B cell (primary cell): Measurements from ENCODE around the gene FOXR2. TPM values are rescaled to one million over a fixed set of nuclear protein-coding genes. Genes with fewer than 3 reads are reported as not detected.

Source experiments
- ATAC-seq: fragments of 200-7000 bp; cut with Tn5 transposase; one replicate; pipeline ENCODE4 v1.10.0; 2021; ENCODE audit warnings: low read depth, mild to moderate bottlenecking, moderate number of reproducible peaks, moderate library complexity
- CTCF ChIA-PET: fragments of 350-600 bp; sonication (Branson Sonifier 250); formaldehyde crosslinking; loops from one replicate; lab custom pipeline; 2021; ENCODE audit warnings: antibody characterized with exemption, inconsistent platforms; lab: Charles Lee
- POLR2A ChIA-PET: fragments of 350-600 bp; sonication (Branson Sonifier 250); formaldehyde crosslinking; loops from one replicate; lab custom pipeline; 2021; ENCODE audit warnings: antibody characterized with exemption; lab: Charles Lee
- DNase-seq: peaks from one replicate; pipeline ENCODE4 v3.0.0; 2013
- H2AFZ ChIP-seq: 2 replicates; pipeline ENCODE4 v1.6.1; 2012; ENCODE audit warnings: mild to moderate bottlenecking, low read depth, low read length; ENCODE audit not compliant: insufficient read depth, poor library complexity, severe bottlenecking
- H3K27ac ChIP-seq, 2 donors: 1 replicate in 1 of 2; 2 replicates in 1 of 2; pipeline ENCODE4 v1.5.1; 2012 to 2013; ENCODE audit warnings: low read length in 2 of 2, mild to moderate bottlenecking in 2 of 2, moderate library complexity in 1 of 2
- H3K27me3 ChIP-seq, 4 experiments: fragments of 200-600 bp in 1 of 4; sonication (generic) in 1 of 4; replicated peaks in 1 of 4; 1 replicate in 2 of 4; 2 replicates in 2 of 4; pipeline versions ENCODE4 v1.6.1 to v1.7.0; 2013 to 2016; ENCODE audit warnings: low read length in 3 of 4, mild to moderate bottlenecking in 2 of 4, mixed read lengths in 1 of 4, moderate library complexity in 1 of 4; ENCODE audit not compliant: insufficient read depth in 4 of 4, control insufficient read depth in 3 of 4; ENCODE audit errors: control extremely low read depth in 1 of 4
- H3K36me3 ChIP-seq, 2 experiments: replicated peaks in 1 of 2; 1 replicate in 1 of 2; 2 replicates in 1 of 2; pipeline versions ENCODE4 v1.6.1 to v1.7.1; 2013; ENCODE audit warnings: low read length in 1 of 2; ENCODE audit not compliant: insufficient read depth in 2 of 2, control insufficient read depth in 1 of 2; ENCODE audit errors: control extremely low read depth in 1 of 2, extremely low read depth in 1 of 2
- H3K4me1 ChIP-seq, 2 donors: fragments of 200-600 bp in 1 of 2; sonication (generic) in 1 of 2; 1 replicate in 1 of 2; 2 replicates in 1 of 2; pipeline versions ENCODE4 v1.5.1 to v1.6.1; 2013 to 2017; ENCODE audit warnings: low read length in 2 of 2; ENCODE audit not compliant: control insufficient read depth in 2 of 2, insufficient read depth in 2 of 2
- H3K4me2 ChIP-seq: replicated peaks from 2 replicates; pipeline ENCODE3; 2012; ENCODE audit warnings: mild to moderate bottlenecking, low read depth, low read length; ENCODE audit not compliant: poor library complexity, severe bottlenecking
- H3K4me3 ChIP-seq, 5 experiments: fragments of 200-600 bp in 1 of 5; sonication (generic) in 1 of 5; 1 replicate in 3 of 5; 2 replicates in 2 of 5; pipeline versions ENCODE4 v1.5.1 to v1.7.0; 2011 to 2016; ENCODE audit warnings: low read length in 4 of 5, mild to moderate bottlenecking in 4 of 5, low read depth in 2 of 5, control low read depth in 1 of 5, moderate library complexity in 1 of 5; ENCODE audit not compliant: insufficient read depth in 1 of 5; ENCODE audit errors: control extremely low read depth in 1 of 5, extremely low read depth in 1 of 5
- H3K79me2 ChIP-seq: fragments of 200-600 bp; sonication (generic); one replicate; pipeline ENCODE4 v1.6.0; 2016; ENCODE audit warnings: low read length; ENCODE audit not compliant: control insufficient read depth, insufficient read depth
- H3K9ac ChIP-seq: fragments of 200-600 bp; sonication (generic); 2 replicates; pipeline ENCODE4 v1.6.1; 2017; ENCODE audit warnings: mild to moderate bottlenecking, low read length, moderate library complexity
- H3K9me3 ChIP-seq, 3 donors: one replicate each; pipeline versions ENCODE4 v1.6.1 to v1.7.1; 2013; ENCODE audit warnings: low read length in 2 of 3; ENCODE audit not compliant: control insufficient read depth in 2 of 3, insufficient read depth in 1 of 3; ENCODE audit errors: control extremely low read depth in 1 of 3
- H4K20me1 ChIP-seq: 2 replicates; pipeline ENCODE4 v1.6.0; 2012; ENCODE audit warnings: mild to moderate bottlenecking, low read length; ENCODE audit not compliant: insufficient read depth, control insufficient read depth, poor library complexity, severe bottlenecking
- H3K27ac Mint-ChIP-seq: one replicate; pipeline ENCODE4 v1.8.0; 2021; ENCODE audit warnings: mixed read lengths
- H3K27me3 Mint-ChIP-seq: one replicate; pipeline ENCODE4 v1.8.0; 2021; ENCODE audit warnings: mixed read lengths
- H3K4me1 Mint-ChIP-seq: one replicate; pipeline ENCODE4 v1.8.0; 2021; ENCODE audit warnings: mixed read lengths
- H3K4me3 Mint-ChIP-seq: one replicate; pipeline ENCODE4 v1.8.0; 2021; ENCODE audit warnings: mixed read lengths
- H3K9me3 Mint-ChIP-seq: one replicate; pipeline ENCODE4 v1.8.0; 2022; ENCODE audit warnings: mixed read lengths; ENCODE audit not compliant: insufficient read depth
- CTCF ChIP-seq: fragments of 200-600 bp; IDR thresholded peaks from one replicate; pipeline ENCODE4 v1.8.0; 2022; ENCODE audit warnings: antibody characterized with exemption, mild to moderate bottlenecking
- EZH2 ChIP-seq: IDR thresholded peaks from 2 replicates; pipeline ENCODE4 v1.6.1; 2012; ENCODE audit warnings: borderline replicate concordance, low read depth, mild to moderate bottlenecking, moderate library complexity, low read length; ENCODE audit not compliant: insufficient read depth, poor library complexity, severe bottlenecking
- WGBS: methylation state at CpG from one replicate; pipeline ENCODE4 v1.1.5; 2013; ENCODE audit warnings: missing lambda C conversion rate; ENCODE audit not compliant: insufficient coverage; 5-methylcytosine and 5-hydroxymethylcytosine counted together
- intact Hi-C: fragments of 100-400 bp; cut with micrococcal nuclease; formaldehyde crosslinking; loops from one replicate; pipeline ENCODE4 v1.10.0; 2022
- polyA plus RNA-seq: library from polyadenylated mRNA; depleted of rRNA; stranded (reverse); fragments of >200 nt; gene quantifications from 2 replicates; pipeline ENCODE4 v1.2.3, GENCODE V29; 2012
- total RNA-seq, 2 donors: library from RNA; stranded (reverse); fragments of 120-200 nt in 1 of 2; gene quantifications; 1 replicate in 1 of 2; 2 replicates in 1 of 2; pipeline versions ENCODE4 v1.2.3 to v1.2.4, GENCODE V29; 2013 to 2022

The FOXR2 gene
- total and polyA plus RNA-seq, 2 donors (not counting 1 experiment from before 2014, with no cell fraction given): not detected

GRCh38 chrX:55636109-55636508 lies 12.9 kb downstream of the FOXR2 start:
- ChIA-PET POLR2A (no interaction called here), CTCF (no interaction called here)
- H3K4me3 Mint-ChIP-seq: no peak overlapping the region
- no peaks in the 10 kb centered on the region for H3K79me2 ChIP-seq
- peaks cover 5% of the 10 kb centered on the region for H3K4me1 Mint-ChIP-seq
- no peaks in the 10 kb centered on the region for H4K20me1 ChIP-seq
- WGBS: 100% methylated on average over 2 of the region's 8 CpGs
- H3K4me3 ChIP-seq: no peak overlapping the region
- no peaks in the 10 kb centered on the region for H3K9me3 Mint-ChIP-seq
- DNase-seq: no peak
- no peak for ATAC-seq
- no peaks in the 10 kb centered on the region for H3K36me3 ChIP-seq
- no peak overlapping the region for H2AFZ ChIP-seq
- H3K4me1 ChIP-seq: no peaks in the 10 kb centered on the region
- peaks cover 0 to 10% (median 0%) of the 10 kb centered on the region in 3 donors for H3K9me3 ChIP-seq
- no peak overlapping the region for H3K27ac ChIP-seq
- no peak for TF ChIP-seq EZH2
- TF ChIP-seq CTCF: no peak
- no peaks in the 10 kb centered on the region for H3K27me3 ChIP-seq
- intact Hi-C loops: no loop called here
- H3K4me2 ChIP-seq: no peak overlapping the region
- H3K9ac ChIP-seq: no peak overlapping the region
- H3K27me3 Mint-ChIP-seq: no peaks in the 10 kb centered on the region
- no peak overlapping the region for H3K27ac Mint-ChIP-seq

GRCh38 chrX:55638933-55639332 lies 15.7 kb downstream of the FOXR2 start:
- DNase-seq (no peak), ATAC-seq (no peak)
- H3K27me3 ChIP-seq: no peaks in the 10 kb centered on the region
- no peak overlapping the region for H3K27ac Mint-ChIP-seq
- no peak overlapping the region for H2AFZ ChIP-seq
- no peaks in the 10 kb centered on the region for H3K4me1 ChIP-seq
- no peak overlapping the region for H3K4me2 ChIP-seq
- no peak overlapping the region for H3K27ac ChIP-seq
- CTCF ChIA-PET: no interaction called here
- H3K27me3 Mint-ChIP-seq: no peaks in the 10 kb centered on the region
- POLR2A ChIA-PET: no interaction called here
- WGBS: 78% methylated on average over 1 of the region's 1 CpG
- H3K79me2 ChIP-seq: no peaks in the 10 kb centered on the region
- intact Hi-C loops: no loop called here
- H3K4me3 ChIP-seq: no peak overlapping the region
- no peak for TF ChIP-seq CTCF
- no peak for TF ChIP-seq EZH2
- H3K9ac ChIP-seq: no peak overlapping the region
- no peaks in the 10 kb centered on the region for H3K9me3 Mint-ChIP-seq
- H3K4me3 Mint-ChIP-seq: no peak overlapping the region
- no peaks in the 10 kb centered on the region for H4K20me1 ChIP-seq
- H3K9me3 ChIP-seq: peaks cover 0 to 10% (median 0%) of the 10 kb centered on the region in 3 donors
- H3K36me3 ChIP-seq: no peaks in the 10 kb centered on the region
- H3K4me1 Mint-ChIP-seq: peaks cover 5% of the 10 kb centered on the region
